Upper lobe of left lung (tissue), 4 donors: ENCODE measurements around the gene TIMMDC1.
"Not testable (repeated sequence)": the region's sequence is repeated elsewhere in the genome, so short reads cannot be mapped to it uniquely, and the experiment has no call there.

ENCODE experiments used
- EP300 ChIP-seq, 4 donors: sonication (generic); formaldehyde crosslinking; IDR thresholded peaks; one replicate each; pipeline ENCODE4 v1.5.1; 2017; ENCODE audit warnings: antibody characterized with exemption in 4 of 4, control low read depth in 2 of 4
- TF ChIP-seq, protein P1 (sequence below), 6 experiments: fragments of 450-650 bp in 4 of 6; fragments of 200-600 bp in 2 of 6; sonication (generic) in 2 of 6; IDR thresholded peaks; one replicate each; pipeline ENCODE4 v1.5.1; 2016 to 2019; ENCODE audit warnings: antibody characterized with exemption in 6 of 6

DNA sequence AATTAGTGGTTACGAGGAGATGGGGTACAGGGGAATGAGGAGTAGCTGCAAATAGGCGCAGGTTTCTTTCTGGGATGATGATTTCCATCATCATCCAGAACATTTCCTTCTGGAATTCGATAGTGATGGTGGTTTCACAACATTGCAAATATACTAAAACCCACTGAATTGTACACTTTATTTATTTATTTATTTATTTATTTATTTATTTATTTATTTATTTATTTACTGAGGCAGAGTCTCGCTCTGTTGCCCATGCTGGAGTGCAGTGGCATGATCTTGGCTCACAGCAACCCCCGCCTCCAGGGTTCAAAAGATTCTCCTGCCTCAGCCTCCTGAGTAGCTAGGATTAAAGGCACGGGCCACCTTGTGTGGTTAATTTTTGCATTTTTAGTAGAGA, 54.6 kb downstream of the TIMMDC1 start:
- not testable (repeated sequence) for TF ChIP-seq EP300 (IDR thresholded peaks at IDR 0.05)
- TF ChIP-seq, protein P1, sequence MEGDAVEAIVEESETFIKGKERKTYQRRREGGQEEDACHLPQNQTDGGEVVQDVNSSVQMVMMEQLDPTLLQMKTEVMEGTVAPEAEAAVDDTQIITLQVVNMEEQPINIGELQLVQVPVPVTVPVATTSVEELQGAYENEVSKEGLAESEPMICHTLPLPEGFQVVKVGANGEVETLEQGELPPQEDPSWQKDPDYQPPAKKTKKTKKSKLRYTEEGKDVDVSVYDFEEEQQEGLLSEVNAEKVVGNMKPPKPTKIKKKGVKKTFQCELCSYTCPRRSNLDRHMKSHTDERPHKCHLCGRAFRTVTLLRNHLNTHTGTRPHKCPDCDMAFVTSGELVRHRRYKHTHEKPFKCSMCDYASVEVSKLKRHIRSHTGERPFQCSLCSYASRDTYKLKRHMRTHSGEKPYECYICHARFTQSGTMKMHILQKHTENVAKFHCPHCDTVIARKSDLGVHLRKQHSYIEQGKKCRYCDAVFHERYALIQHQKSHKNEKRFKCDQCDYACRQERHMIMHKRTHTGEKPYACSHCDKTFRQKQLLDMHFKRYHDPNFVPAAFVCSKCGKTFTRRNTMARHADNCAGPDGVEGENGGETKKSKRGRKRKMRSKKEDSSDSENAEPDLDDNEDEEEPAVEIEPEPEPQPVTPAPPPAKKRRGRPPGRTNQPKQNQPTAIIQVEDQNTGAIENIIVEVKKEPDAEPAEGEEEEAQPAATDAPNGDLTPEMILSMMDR (IDR thresholded peaks at IDR 0.05), result not testable (repeated sequence)
